K562 (cell line): ENCODE data around the gene ZNF853. TPM values are rescaled to one million over a fixed set of nuclear protein-coding genes. Genes with fewer than 3 reads are reported as not detected.

ENCODE experiments used
- ATAC-seq: fragments of 200-7000 bp; cut with Tn5 transposase; 3 replicates; pipeline ENCODE4 v1.9.1; 2020; ENCODE audit warnings: moderate library complexity
- BruUV-seq: library from RNA; stranded (reverse); fragments of 400-500 nt; replicated peaks from 2 replicates; lab custom pipeline; 2021; lab: Mats Ljungman, UMichigan
- CTCF ChIA-PET: fragments of 300-600 bp; formaldehyde crosslinking; extraction: SDS; loops from one replicate; lab custom pipeline; 2021; ENCODE audit warnings: low intra/inter-chr PET ratio; lab: Yijun Ruan, JAX
- POLR2A ChIA-PET: fragments of 300-600, 350-650 bp; sonication (Branson Sonifier 250); formaldehyde crosslinking; extraction: SDS; loops from one replicate; lab custom pipeline; 2021; ENCODE audit warnings: antibody characterized with exemption, inconsistent platforms; lab: Yijun Ruan, JAX
- DNase-seq, 4 experiments: peaks; one replicate each; pipeline versions ENCODE4 v3.0.0 to v3.0.0-alpha.2; 2011 to 2018; ENCODE audit warnings: low spot score in 3 of 4, mixed read lengths in 3 of 4; ENCODE audit errors: extremely low read depth in 1 of 4
- FAIRE-seq: peaks from 2 replicates; lab custom pipeline; 2011; peaks lifted over from hg19 to GRCh38; lab: Jason Lieb, UNC
- H2AFZ ChIP-seq: 2 replicates; pipeline ENCODE4 v1.6.0; 2011; ENCODE audit warnings: low read depth, low read length, control low read depth, inconsistent platforms
- H3K27ac ChIP-seq: fragments of 200-600 bp; 3 replicates; pipeline ENCODE4 v1.8.0; 2011; ENCODE audit warnings: low read depth, mild to moderate bottlenecking, control low read depth, inconsistent platforms, low read length, moderate library complexity, mixed read lengths; ENCODE audit errors: extremely low read depth
- H3K27me3 ChIP-seq, 2 experiments: fragments of 300-600 bp in 1 of 2; 2 replicates in 1 of 2; 3 replicates in 1 of 2; pipeline versions ENCODE4 v1.6.0 to v1.8.0; 2011; ENCODE audit warnings: inconsistent platforms in 2 of 2, low read length in 2 of 2, mild to moderate bottlenecking in 1 of 2, mixed read lengths in 1 of 2, moderate library complexity in 1 of 2; ENCODE audit not compliant: control insufficient read depth in 2 of 2, insufficient read depth in 2 of 2
- H3K36me3 ChIP-seq: fragments of 300-600 bp; 3 replicates; pipeline ENCODE4 v1.8.0; 2011; ENCODE audit warnings: mild to moderate bottlenecking, low read length, inconsistent platforms; ENCODE audit not compliant: control insufficient read depth, insufficient read depth
- H3K4me1 ChIP-seq, 2 experiments: fragments of 200-600 bp in 1 of 2; replicated peaks in 1 of 2; 2 replicates in 1 of 2; 3 replicates in 1 of 2; pipeline versions ENCODE4 v1.5.1 to v1.8.0; 2011; ENCODE audit warnings: inconsistent platforms in 2 of 2, low read length in 2 of 2, mild to moderate bottlenecking in 1 of 2, mixed read lengths in 1 of 2, moderate library complexity in 1 of 2; ENCODE audit not compliant: control insufficient read depth in 2 of 2, insufficient read depth in 2 of 2
- H3K4me2 ChIP-seq: 2 replicates; pipeline ENCODE4 v1.6.1; 2011; ENCODE audit warnings: low read length, control low read depth, inconsistent platforms, mixed read lengths; ENCODE audit not compliant: insufficient read depth
- H3K4me3 ChIP-seq: fragments of 200-600 bp; sonication (generic), shearing (Covaris generic); 2 replicates; pipeline ENCODE4 v1.5.1; 2016; ENCODE audit warnings: control low read depth, inconsistent platforms
- H3K79me2 ChIP-seq: fragments of 200-600 bp; 3 replicates; pipeline ENCODE4 v1.8.0; 2011; ENCODE audit warnings: low read length, inconsistent platforms; ENCODE audit not compliant: control insufficient read depth, insufficient read depth
- H3K9ac ChIP-seq, 2 experiments: 2 replicates each; pipeline versions ENCODE4 v1.6.0 to v1.6.1; 2011; ENCODE audit warnings: low read depth in 2 of 2, low read length in 2 of 2, control low read depth in 1 of 2, inconsistent platforms in 1 of 2, mild to moderate bottlenecking in 1 of 2, mixed read lengths in 1 of 2; ENCODE audit not compliant: insufficient read depth in 1 of 2
- H3K9me1 ChIP-seq: one replicate; pipeline ENCODE4 v1.6.0; 2011; ENCODE audit warnings: inconsistent platforms, mild to moderate bottlenecking, low read length, moderate library complexity; ENCODE audit not compliant: control insufficient read depth, insufficient read depth
- H3K9me3 ChIP-seq: replicated peaks from 2 replicates; pipeline ENCODE4 v1.5.1; 2011; ENCODE audit warnings: low read depth, low read length, inconsistent platforms; ENCODE audit not compliant: control insufficient read depth, insufficient read depth
- H4K20me1 ChIP-seq: replicated peaks from 2 replicates; pipeline ENCODE4 v1.6.1; 2011; ENCODE audit warnings: low read length, inconsistent platforms, mixed read lengths; ENCODE audit not compliant: control insufficient read depth, insufficient read depth
- E2F8 ChIP-seq: fragments of 450-650 bp; IDR thresholded peaks from 2 replicates; pipeline ENCODE4 v1.7.1; 2018; ENCODE audit warnings: mild to moderate bottlenecking, low read depth; ENCODE audit not compliant: partially characterized antibody
- NRF1 ChIP-seq, 2 experiments: fragments of 450-650 bp; IDR thresholded peaks in 1 of 2; conservative IDR thresholded peaks in 1 of 2; 2 replicates each; pipeline ENCODE4 v1.6.1; 2014; ENCODE audit warnings: mild to moderate bottlenecking in 2 of 2
- POLR2G ChIP-seq: fragments of 200-400 bp; formaldehyde crosslinking; IDR thresholded peaks from 2 replicates; pipeline ENCODE4 v1.6.1; 2017; ENCODE audit warnings: low read depth, mild to moderate bottlenecking, antibody characterized with exemption, low read length, moderate library complexity
- RBFOX2 ChIP-seq: fragments of 200-400 bp; formaldehyde crosslinking; IDR thresholded peaks from 2 replicates; pipeline ENCODE4 v1.6.1; 2017; ENCODE audit warnings: low read depth, mild to moderate bottlenecking, low read length, moderate library complexity
- WGBS: fragments of 100-300 bp; shearing (Covaris generic); methylation state at CpG from one replicate; pipeline ENCODE4 v1.1.6; 2016; ENCODE audit warnings: low coverage, mixed read lengths; ENCODE audit not compliant: insufficient coverage; ENCODE audit errors: missing lambda C conversion rate; 5-methylcytosine and 5-hydroxymethylcytosine counted together
- in situ Hi-C: fragments of 300-500 bp; cut with MboI; formaldehyde crosslinking; loops from 4 replicates; pipeline ENCODE4 v1.15.0; 2018; ENCODE audit warnings: inconsistent platforms, mixed read lengths
- intact Hi-C: fragments of 100-400 bp; cut with micrococcal nuclease; formaldehyde crosslinking; loops from 2 replicates; pipeline ENCODE4 v1.14.2; 2022
- polyA plus RNA-seq, 8 experiments: library from polyadenylated mRNA; depleted of rRNA in 4 of 8; stranded (reverse) in 5 of 8; unstranded in 3 of 8; fragments of >200 nt; fragmentation: Nextera tagmentation in 2 of 8; fragmentation: Illumina TruSeq in 1 of 8; extraction: Ambion mirVana in 2 of 8; extraction: Trizol in 1 of 8; gene quantifications; 2 replicates each; pipeline versions ENCODE4 v1.2.1 to v1.2.3, GENCODE V29; 2011 to 2014; ENCODE audit warnings: inconsistent platforms in 1 of 8, missing spikeins in 1 of 8
- total RNA-seq, 7 experiments: library from RNA; depleted of rRNA in 6 of 7; stranded (reverse); fragments of >200 nt in 6 of 7; fragmentation: Illumina TruSeq in 2 of 7; extraction: Trizol in 2 of 7; gene quantifications; 2 replicates each; pipeline versions ENCODE4 v1.2.1 to v1.2.3, GENCODE V29; 2011 to 2021; ENCODE audit warnings: low replicate concordance in 1 of 7

Gene ZNF853
- total and polyA plus RNA-seq, 9 of the 15 experiments (the other 6 are each of a cell fraction or from before 2014, with no cell fraction given), result 0.03 TPM; not detected in 8

GRCh38 chr7:6600093-6600492 is 15.3 kb upstream of the ZNF853 start:
- Histone ChIP-seq H4K20me1 (no peaks in the 10 kb centered on the region), H2AFZ (no peak overlapping the region), H3K79me2 (no peaks in the 10 kb centered on the region), H3K4me1 (0 out of 5 replicates have a peak, but pooled peaks cover 0 to 2% of the 10 kb centered on the region in 2 experiments), H3K9me1 (no peaks in the 10 kb centered on the region), H3K4me2 (no peak overlapping the region), H3K9ac (no peak overlapping the region), H3K9me3 (no peaks in the 10 kb centered on the region)
- CTCF ChIA-PET, result no interaction called here
- no TSS peak for BruUV-seq
- POLR2A ChIA-PET, result interaction anchor here (1.0 to 1.6 kb wide), 2 partner anchors 10 to 34 kb away, joined by 3 to 8 read pairs; partner anchors contain the start of gene INTS15
- in situ Hi-C loops, result no loop called here
- intact Hi-C loops, result no loop called here
- DNase-seq (no peak), FAIRE-seq (no peak), ATAC-seq (no peak)
- TF ChIP-seq POLR2G (peak; percentile 44; the same call in 1 of the 2 replicates), NRF1 (conservative IDR thresholded peaks at IDR 0.05 in 1 of 2, IDR thresholded peaks at IDR 0.05 in 1 of 2) (no peak), RBFOX2 (peak; percentile 24; the same call in 1 of the 2 replicates)
- TF ChIP-seq, all 486 proteins: peak for 2
- no peak overlapping the region for H3K27ac ChIP-seq
- WGBS, result 95% methylated on average over 15 of the region's 15 CpGs
- H3K27me3 ChIP-seq, result no peaks in the 10 kb centered on the region
- H3K4me3 ChIP-seq, result no peak overlapping the region
- peaks cover 72% of the 10 kb centered on the region; the same call in 2 of the 3 replicates for H3K36me3 ChIP-seq

- in situ Hi-C loops (no loop called here), intact Hi-C loops (no loop called here)
- Histone ChIP-seq H3K27ac (no peak overlapping the region), H3K9me3 (no peaks in the 10 kb centered on the region), H3K27me3 (no peaks in the 10 kb centered on the region), H4K20me1 (no peaks in the 10 kb centered on the region), H3K4me3 (no peak overlapping the region), H2AFZ (no peak overlapping the region), H3K4me2 (no peak overlapping the region), H3K9me1 (no peaks in the 10 kb centered on the region), H3K4me1 (0 out of 5 replicates have a peak, but pooled peaks cover 0 to 2% of the 10 kb centered on the region in 2 experiments)
- ChIA-PET CTCF (no interaction called here), POLR2A (no interaction called here)
- no TSS peak for BruUV-seq
- no peak for ATAC-seq
- DNase-seq, result no peak
- TF ChIP-seq POLR2G, result peak; percentile 53
- TF ChIP-seq E2F8, result no peak
- peak; percentile 40 for TF ChIP-seq RBFOX2
- TF ChIP-seq, all 486 proteins: peak for 2
- WGBS, result 96% methylated on average over 9 of the region's 10 CpGs
- peak overlapping the region in 1 of 2 experiments; percentile 50; a peak in 1 of 4 replicates for H3K9ac ChIP-seq
- no peak for FAIRE-seq
- H3K79me2 ChIP-seq, result no peaks in the 10 kb centered on the region
- peaks cover 59% of the 10 kb centered on the region; the same call in 2 of the 3 replicates for H3K36me3 ChIP-seq
Measured at GRCh38 chr7:6604458-6604857, 11.0 kb upstream of the ZNF853 start.
